ENCODE results near the gene SIKE1.

The SIKE1 gene

DNA sequence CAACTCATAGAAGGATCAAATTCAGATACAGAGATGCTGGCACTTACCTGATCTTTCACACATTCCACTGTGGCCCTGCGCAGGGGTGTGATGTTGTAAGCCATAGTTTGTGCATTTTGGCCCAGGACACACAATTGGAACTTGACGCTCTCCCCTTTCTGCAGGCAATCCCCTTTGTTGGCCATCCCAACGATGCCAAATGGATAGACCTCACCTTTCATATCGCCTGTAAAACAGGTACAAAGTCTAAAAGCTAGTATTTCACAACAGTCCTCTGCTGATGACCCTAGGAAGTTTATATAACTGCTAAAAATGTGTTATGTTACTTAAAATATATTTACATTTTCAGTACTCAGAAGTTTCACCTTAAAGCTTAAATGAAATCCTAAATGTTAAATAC is 60.0 kb downstream of the SIKE1 start:
- TF ChIP-seq, protein P1, sequence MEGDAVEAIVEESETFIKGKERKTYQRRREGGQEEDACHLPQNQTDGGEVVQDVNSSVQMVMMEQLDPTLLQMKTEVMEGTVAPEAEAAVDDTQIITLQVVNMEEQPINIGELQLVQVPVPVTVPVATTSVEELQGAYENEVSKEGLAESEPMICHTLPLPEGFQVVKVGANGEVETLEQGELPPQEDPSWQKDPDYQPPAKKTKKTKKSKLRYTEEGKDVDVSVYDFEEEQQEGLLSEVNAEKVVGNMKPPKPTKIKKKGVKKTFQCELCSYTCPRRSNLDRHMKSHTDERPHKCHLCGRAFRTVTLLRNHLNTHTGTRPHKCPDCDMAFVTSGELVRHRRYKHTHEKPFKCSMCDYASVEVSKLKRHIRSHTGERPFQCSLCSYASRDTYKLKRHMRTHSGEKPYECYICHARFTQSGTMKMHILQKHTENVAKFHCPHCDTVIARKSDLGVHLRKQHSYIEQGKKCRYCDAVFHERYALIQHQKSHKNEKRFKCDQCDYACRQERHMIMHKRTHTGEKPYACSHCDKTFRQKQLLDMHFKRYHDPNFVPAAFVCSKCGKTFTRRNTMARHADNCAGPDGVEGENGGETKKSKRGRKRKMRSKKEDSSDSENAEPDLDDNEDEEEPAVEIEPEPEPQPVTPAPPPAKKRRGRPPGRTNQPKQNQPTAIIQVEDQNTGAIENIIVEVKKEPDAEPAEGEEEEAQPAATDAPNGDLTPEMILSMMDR (IDR thresholded peaks at IDR 0.05; ENCODE audit: borderline replicate concordance, insufficient read depth, low read depth, low read length) = no peak
- H3K4me3 ChIP-seq (ENCODE audit: low read depth, low read length) = no peak overlapping the region
